Dermis microvascular lymphatic vessel endothelial cell (primary cell): ENCODE measurements around the gene SIGLEC8. TPM values are rescaled to one million over a fixed set of nuclear protein-coding genes. Genes with fewer than 3 reads are reported as not detected.
"Not testable (repeated sequence)": the region's sequence is repeated elsewhere in the genome, so short reads cannot be mapped to it uniquely, and the experiment has no call there.

ENCODE experiments used
- DNase-seq, 2 donors: peaks; one replicate each; pipeline versions ENCODE4 v3.0.0 to v3.0.0-alpha.2; 2010; ENCODE audit warnings: low read depth in 2 of 2
- total RNA-seq: library from RNA; depleted of rRNA; stranded (reverse); fragments of >200 nt; gene quantifications from 2 replicates; pipeline ENCODE4 v1.2.1, GENCODE V29; 2014

The SIGLEC8 gene
- total RNA-seq, 1 donor from 2014 or later, result not detected

GRCh38 chr19:51473009-51473707 lies 14.9 kb upstream of the SIGLEC8 start:
- DNase-seq, result peak; percentile 25 to 68

- no peak for DNase-seq
Observed at GRCh38 chr19:51472607-51473006, 14.4 kb upstream of the SIGLEC8 start.

GRCh38 chr19:51471527-51471926 lies 13.3 kb upstream of the SIGLEC8 start:
- DNase-seq, result no peak

GRCh38 chr19:51470966-51471365 lies 12.7 kb upstream of the SIGLEC8 start:
- DNase-seq, result no peak

- no peak for DNase-seq
Observed at GRCh38 chr19:51469629-51470028, 11.4 kb upstream of the SIGLEC8 start.

- DNase-seq, result no peak
Observed at GRCh38 chr19:51469162-51469561, 10.9 kb upstream of the SIGLEC8 start.

- no peak for DNase-seq
Observed at GRCh38 chr19:51468545-51468920, 10.3 kb upstream of the SIGLEC8 start.

- no peak for DNase-seq
Observed at GRCh38 chr19:51467864-51468544, 9.8 kb upstream of the SIGLEC8 start.

- DNase-seq, result no peak
Observed at GRCh38 chr19:51466723-51467122, 8.5 kb upstream of the SIGLEC8 start.

- not testable (repeated sequence) for DNase-seq
Observed at GRCh38 chr19:51463976-51464581, 5.8 kb upstream of the SIGLEC8 start.

- DNase-seq, result no peak
Observed at GRCh38 chr19:51462681-51463080, 4.4 kb upstream of the SIGLEC8 start.

- no peak for DNase-seq
Observed at GRCh38 chr19:51462276-51462675, 4.0 kb upstream of the SIGLEC8 start.

- no peak for DNase-seq
Observed at GRCh38 chr19:51461723-51462161, 3.5 kb upstream of the SIGLEC8 start.

- peak; percentile 7 to 28 for DNase-seq
Observed at GRCh38 chr19:51460164-51460992, 2.1 kb upstream of the SIGLEC8 start.

- DNase-seq, result no peak
Observed at GRCh38 chr19:51458899-51459505, 748 bp upstream of the SIGLEC8 start.

GRCh38 chr19:51457351-51458013 lies 772 bp downstream of the SIGLEC8 start:
- DNase-seq, result no peak

- no peak for DNase-seq
Observed at GRCh38 chr19:51456541-51457290, 1.5 kb downstream of the SIGLEC8 start.

- DNase-seq, result no peak
Observed at GRCh38 chr19:51450730-51451307, 7.4 kb downstream of the SIGLEC8 start.

GRCh38 chr19:51448411-51449016 lies 9.7 kb downstream of the SIGLEC8 start:
- no peak for DNase-seq
